DMS53 treated with DMSO at 0.1 percent for 48 hours (cell line): Measurements from ENCODE around the gene AMBRA1.
A peak's percentile ranks its signal among the peaks of the same experiment; 100 is the strongest.

Experiments
- DNase-seq: peaks from one replicate; lab custom pipeline; 2025; ENCODE audit not compliant: unreplicated experiment; lab: John Stamatoyannopoulos, UW

The AMBRA1 gene

GRCh38 chr11:46445920-46446771 is 147.7 kb downstream of the AMBRA1 start:
- no peak for DNase-seq

DNA sequence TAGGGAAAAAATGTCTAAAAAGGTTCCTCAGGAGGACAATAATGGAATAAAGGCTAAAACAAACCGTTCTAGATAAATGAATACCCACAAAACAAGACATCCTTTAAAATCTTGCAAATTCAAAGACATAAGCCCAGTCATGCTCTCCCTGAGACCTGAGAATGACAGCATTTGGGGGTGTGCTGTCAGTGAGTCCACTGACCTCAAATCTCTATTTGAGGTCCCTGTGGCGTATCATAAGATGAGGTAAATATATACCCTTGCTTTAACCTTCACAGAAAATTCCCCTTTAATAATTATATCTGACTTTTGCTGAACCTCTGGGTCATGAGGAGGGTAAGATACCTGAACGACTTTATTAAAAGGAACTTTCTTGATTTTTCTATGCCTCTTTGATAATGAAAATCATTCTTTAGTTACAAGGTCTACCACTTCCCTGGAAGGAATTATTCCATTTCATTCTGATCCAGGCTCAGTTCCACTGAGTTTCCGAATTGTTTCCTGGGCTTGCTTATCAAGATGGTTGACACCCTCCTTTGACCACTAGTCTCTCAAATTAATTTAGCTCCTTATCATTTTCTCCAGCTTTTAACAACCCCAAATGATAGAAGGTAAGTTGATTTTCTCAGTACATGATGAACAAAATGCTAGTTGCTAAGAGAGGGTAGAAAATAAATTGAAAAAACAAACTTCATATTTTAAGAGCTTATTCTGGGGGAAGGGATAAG is 148.5 kb downstream of the AMBRA1 start:
- no peak for DNase-seq

DNA sequence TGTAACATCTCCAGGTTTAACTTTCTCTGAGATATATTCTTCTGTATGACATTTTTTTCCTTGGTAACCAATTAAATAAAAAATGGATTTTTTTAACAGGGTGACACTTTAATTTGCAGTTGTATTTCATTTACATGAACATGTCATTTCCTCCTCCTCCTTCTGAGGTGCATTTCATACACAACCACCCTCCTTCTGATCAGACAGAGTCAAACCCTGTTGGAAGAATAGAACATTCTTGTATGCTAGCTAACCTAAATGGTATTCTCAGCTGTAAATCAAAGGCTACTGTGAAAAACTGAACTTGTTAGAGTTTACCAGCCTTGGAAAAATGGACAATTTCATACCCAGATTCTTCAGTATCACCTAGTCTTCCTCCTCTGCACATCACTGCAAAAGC is 149.5 kb downstream of the AMBRA1 start:
- no peak for DNase-seq

- DNase-seq, result no peak
Measured at GRCh38 chr11:46438211-46438610, 155.6 kb downstream of the AMBRA1 start.

GRCh38 chr11:46437122-46437689 is 156.6 kb downstream of the AMBRA1 start:
- DNase-seq, result no peak

DNA sequence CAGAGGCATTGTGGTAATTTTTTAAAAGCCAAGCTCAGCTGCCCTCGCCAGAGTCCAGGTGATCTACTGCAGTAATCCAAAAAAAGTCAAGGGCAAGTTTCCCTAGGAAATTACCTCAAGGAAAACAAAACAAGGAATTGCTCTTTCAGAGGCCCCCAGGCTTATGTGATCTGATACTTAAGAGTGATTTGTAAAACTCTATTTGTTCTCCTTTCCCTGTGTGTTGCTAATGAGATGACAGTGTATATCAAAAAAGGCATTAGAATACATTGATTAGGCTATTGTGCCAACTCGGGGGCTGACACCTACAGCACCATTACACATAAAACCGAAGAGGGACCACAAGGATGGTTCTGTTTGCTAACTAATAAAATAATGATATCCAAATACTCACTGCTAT is 157.7 kb downstream of the AMBRA1 start:
- no peak for DNase-seq

DNA sequence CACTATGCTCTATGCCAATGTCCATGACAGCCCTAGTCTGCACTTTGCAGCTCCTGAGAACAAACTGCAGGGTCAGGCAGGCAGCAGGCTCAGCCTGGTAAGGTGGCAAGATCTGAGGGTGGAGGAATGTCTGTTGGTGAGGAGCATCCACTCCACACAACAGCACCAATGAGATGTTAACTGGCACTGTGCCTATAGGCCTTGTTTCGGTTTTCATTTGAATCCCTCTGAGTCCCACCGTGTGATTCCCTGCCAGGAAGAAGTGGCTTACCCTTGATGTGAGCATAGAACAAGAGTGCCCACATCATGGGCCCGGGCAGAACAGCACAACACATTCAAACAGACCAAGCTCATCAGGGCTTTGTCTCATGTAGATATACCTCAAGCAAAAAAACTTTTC is 158.1 kb downstream of the AMBRA1 start:
- DNase-seq, result no peak

DNA sequence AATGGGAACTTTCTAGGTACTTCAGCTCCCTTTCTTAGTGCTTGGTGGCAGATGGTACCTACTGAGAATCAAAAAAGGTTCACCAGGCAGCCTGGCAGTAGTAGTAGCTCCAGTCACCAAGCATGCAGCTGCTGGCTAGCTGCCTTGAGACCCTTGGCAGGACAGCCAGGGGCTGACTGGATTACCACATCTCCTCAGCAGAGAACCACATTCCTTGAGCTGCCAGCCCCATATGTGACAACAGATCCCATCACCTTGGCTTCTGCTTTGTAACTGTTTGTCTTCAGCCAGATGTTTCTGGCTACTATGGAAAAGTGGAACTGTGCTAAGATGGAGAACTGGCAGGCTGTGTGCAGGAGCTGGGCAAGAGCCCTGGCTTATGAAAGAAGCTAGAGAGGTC is 162.6 kb downstream of the AMBRA1 start:
- no peak for DNase-seq

DNA sequence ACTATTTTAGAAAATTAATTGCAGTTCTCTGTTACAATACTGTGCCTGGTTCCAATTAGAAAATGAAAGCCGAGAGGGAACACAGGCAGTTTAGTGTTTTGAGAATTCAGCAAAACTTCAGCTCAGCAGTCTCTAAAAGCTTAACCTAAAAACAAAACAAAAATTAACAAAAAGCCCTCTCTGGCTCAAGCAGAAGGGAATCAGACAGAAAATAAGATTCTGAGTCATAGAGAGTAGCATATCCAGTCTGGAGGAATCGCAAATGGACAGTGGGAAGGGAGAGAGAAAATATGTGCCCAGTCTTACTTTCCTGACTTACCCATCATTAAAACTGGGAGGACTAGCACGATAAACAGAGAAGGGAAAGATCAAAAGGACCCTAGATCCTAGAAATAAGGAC is 164.1 kb downstream of the AMBRA1 start:
- DNase-seq, result no peak

DNA sequence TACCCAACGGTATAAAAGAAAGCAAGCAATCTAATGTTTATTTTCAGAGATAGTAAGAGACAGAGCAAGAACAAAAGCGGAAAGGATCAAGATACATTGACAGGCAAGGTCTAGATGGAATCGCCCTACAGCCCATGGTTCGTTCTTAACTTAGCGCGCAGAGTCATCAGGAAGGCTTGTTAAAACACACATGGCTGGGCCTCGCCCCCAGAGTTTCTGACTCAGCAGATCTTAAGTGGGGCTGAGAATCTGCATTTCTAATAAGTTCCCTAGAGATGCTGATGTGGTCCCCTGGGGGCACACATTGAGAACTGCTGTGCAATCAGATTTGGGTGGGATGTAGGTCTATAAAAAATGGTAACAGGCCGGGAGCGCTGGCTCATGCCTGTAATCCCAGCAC is 166.5 kb downstream of the AMBRA1 start:
- DNase-seq, result no peak

GRCh38 chr11:46426233-46426991 is 167.4 kb downstream of the AMBRA1 start:
- no peak for DNase-seq

GRCh38 chr11:46422588-46422987 is 171.2 kb downstream of the AMBRA1 start:
- DNase-seq, result no peak

DNA sequence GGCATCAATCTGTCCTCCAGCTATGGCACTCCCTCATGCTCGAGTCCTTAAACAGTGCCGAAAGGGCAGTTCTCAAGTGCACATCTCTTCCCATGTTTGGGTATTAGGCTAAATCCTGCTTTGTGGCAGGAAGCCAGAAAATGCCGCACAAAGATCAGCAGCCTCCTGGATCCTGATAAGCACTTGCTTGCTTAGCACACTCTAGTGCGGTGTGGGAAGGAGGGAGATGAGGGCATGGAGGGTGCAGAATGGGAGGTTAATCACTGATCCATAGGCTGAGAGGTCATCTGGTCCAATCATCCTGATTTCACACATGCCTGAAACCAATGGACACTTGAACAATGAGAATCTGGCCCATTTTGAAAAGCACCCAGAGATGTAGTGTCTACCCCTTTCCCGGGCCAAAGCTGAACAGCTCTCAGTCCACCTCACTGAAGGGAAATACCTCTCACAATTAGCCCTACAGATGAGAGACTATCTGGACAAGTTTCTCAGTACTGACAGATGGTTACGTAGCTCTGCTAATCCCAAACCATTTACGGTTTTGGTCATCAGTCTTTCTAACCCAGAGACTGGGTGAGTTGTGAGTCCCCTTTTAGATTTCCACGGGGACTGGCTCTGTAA is 172.5 kb downstream of the AMBRA1 start:
- DNase-seq, result no peak

DNA sequence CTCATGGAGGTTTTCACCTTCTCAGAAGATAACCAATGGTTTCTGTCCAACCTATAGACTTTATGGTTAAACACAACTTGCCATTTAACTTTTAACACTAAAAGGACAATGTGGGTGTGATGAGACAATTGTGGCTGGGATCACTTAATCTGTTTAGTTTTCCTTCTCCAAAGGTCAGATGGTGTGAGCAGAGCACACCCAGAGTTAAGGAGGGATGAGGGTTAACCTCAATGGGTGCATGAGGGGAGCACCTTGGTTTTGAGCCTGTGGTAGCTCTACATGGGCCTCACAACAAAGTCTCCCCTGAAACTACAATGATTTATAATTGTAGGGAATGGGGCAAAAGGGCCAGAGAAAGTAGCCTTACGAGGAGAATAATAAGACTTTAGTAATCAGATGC is 173.3 kb downstream of the AMBRA1 start:
- DNase-seq, result no peak

- no peak for DNase-seq
Measured at GRCh38 chr11:46418751-46419150, 175.1 kb downstream of the AMBRA1 start.

- no peak for DNase-seq
Measured at GRCh38 chr11:46417711-46418110, 176.1 kb downstream of the AMBRA1 start.

GRCh38 chr11:46414879-46415278 is 178.9 kb downstream of the AMBRA1 start:
- no peak for DNase-seq

GRCh38 chr11:46414466-46414796 is 179.4 kb downstream of the AMBRA1 start:
- DNase-seq, result no peak

GRCh38 chr11:46413760-46414465 is 179.9 kb downstream of the AMBRA1 start:
- peak; percentile 92 for DNase-seq

GRCh38 chr11:46410021-46410420 is 183.8 kb downstream of the AMBRA1 start:
- no peak for DNase-seq
